SKM-1 (cell line): Measurements from ENCODE around the gene MDH1B.
"Not testable (repeated sequence)": the region's sequence is repeated elsewhere in the genome, so short reads cannot be mapped to it uniquely, and the experiment has no call there.

Experiments
- DNase-seq: peaks from one replicate; lab custom pipeline; 2025; ENCODE audit not compliant: unreplicated experiment; lab: John Stamatoyannopoulos, UW

Gene MDH1B

DNA sequence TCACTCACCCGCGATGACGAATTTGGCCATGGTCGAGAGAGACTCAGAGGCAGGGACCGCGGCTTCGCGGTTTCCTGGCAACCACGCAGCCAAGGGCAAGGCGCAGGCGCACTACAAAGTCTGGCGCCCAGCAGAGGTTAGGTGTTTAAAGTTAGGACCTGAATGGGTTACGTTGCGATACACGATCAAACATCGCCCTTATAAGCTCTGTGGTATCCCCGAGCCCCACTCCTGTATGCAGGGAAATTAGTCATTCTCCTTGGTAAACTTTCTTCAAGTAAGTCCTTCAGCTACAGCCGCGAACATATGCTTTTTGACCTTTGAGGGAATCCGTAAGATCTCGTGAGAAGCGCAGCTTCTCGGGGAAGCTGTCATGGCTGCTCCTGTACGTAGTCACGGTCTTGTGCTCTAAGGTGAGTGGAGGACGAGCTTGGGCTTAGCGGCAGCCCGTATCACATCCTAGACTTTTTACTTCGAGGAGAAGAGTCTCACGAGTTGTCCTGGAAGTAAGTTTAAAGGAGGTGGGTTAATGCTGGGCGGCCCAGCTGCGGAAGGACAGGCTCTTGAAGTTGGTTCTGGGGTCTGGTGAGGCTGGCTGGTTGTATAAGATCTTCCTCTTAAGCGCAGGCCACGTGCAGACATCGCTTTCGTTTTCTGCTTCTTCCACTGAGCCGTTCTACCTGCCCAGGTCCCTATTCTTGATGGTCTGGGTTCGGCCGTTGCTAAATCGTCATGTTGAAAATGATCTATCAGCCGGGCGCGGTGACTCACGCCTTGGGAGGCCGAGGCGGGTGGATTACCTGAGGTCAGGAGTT lies at the start of gene MDH1B, which contains the start of gene FASTKD2:
Gene MDH1B (minus strand): TSS at position 87 of the 815 bp plus-strand sequence. CDS start 57 bp downstream, at position 30.
Gene FASTKD2 (plus strand): TSS at position 365 of the 815 bp plus-strand sequence. CDS start 1,088 bp downstream, outside the sequence.
- DNase-seq, result peak; percentile 68

DNA sequence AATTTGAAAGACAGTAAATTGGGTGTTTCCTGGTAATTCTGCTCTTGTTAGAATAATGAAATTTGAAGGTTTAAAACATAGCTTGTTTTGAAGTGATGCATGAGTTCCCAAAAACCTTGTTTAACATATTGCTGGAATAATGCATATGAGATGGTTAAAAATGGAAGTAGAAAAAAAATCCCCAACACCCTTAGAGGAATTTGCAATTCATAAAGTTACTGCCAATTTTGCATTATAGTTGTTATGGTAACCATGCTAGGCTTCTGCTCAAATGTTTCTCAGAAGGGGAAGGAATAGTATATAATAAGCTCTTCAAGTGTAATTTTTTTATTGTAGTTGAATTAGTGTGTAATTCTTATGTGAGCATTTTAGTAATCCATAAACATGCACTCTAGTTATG lies 49.4 kb upstream of the MDH1B start:
- DNase-seq, result no peak

DNA sequence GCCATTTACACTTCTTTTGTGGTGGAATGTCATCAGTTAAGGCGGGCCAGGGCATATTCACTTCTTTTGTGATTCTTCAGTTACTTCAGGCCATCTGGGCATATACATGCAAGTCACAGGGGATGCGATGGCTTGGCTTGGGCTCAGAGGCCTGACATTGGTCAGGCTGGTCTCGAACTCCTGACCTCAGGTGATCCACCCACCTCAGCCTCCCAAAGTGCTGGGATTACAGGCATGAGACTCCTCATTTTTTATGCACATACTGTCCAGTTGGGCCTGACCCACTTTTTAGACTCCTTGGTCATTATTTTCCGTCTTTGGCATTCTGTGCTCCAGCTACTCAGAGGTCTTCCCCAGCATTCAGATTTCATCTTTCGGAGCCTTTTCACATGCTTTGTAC lies 47.3 kb upstream of the MDH1B start:
- DNase-seq, result not testable (repeated sequence)

DNA sequence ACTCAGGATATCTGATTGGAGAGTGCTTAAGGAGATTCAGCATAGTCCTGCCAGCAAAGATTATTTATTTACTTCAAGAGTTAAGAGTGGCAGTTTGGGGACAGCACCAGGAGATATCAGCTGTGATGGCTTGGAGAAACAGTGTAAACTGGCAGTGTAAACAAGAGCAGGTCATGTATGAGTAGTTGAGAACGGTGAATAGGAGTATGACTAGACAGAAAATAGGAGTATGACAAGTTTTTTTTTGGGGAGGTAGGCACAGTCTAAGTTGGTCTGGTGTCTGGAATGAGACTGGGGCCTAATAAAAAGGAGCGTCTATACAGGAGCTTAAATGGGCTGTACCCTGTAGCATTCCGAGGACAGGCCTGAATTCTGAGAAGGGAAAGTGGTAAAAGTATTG lies 42.5 kb upstream of the MDH1B start:
- DNase-seq, result not testable (repeated sequence)

DNA sequence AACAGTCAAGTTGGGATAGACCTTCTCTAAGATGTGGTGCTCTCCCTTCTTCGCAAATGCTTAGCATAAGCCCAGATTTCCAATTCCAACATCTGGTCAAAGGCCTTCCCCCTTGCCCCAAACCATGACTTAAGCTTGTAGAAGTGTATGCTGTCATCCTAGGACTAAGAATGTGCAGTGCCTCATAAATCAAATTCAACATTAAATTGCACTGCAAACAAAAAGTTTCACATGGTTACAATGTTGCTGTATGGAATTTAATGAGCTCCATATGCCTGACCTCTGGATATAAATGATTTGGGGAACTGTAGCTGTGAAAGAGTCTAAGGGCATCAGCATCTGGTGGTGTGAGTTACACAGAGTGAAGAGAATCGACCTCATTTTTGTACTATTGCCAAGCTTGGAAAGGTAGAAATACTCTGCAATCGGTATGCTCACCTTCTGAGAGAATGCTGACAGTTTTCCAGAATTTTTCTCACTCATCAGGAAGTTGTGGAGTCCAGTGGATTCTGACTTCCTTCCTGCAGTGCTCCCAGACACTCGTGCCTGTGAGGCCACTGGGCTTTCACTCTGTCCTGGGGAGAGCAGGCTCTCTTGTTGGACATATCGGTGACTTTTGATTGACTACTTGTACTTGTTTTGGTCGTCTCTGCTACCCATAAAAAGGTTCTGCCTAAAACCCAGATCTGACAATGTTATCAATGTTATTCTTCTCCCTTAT lies 40.9 kb upstream of the MDH1B start:
- DNase-seq, result no peak

DNA sequence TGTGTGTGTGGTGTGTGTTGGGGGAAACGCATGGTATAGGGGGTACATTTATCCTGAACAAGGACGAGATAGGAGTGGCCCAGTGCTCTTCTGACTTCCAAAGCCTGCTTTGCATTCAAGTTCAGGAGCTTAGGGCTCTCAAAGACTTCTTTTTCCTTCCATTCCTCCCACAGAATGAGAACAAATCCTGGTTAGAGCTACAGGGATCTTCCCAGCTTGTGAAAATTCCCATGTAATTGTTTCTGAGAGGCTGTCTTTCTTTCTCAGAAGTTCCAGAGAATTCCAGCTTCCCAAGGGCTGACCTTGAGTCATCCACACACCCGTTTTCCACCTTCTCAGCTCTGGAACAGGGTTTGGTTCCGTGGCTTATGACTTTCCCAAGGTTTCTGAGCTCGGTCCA lies 39.2 kb upstream of the MDH1B start:
- no peak for DNase-seq

DNA sequence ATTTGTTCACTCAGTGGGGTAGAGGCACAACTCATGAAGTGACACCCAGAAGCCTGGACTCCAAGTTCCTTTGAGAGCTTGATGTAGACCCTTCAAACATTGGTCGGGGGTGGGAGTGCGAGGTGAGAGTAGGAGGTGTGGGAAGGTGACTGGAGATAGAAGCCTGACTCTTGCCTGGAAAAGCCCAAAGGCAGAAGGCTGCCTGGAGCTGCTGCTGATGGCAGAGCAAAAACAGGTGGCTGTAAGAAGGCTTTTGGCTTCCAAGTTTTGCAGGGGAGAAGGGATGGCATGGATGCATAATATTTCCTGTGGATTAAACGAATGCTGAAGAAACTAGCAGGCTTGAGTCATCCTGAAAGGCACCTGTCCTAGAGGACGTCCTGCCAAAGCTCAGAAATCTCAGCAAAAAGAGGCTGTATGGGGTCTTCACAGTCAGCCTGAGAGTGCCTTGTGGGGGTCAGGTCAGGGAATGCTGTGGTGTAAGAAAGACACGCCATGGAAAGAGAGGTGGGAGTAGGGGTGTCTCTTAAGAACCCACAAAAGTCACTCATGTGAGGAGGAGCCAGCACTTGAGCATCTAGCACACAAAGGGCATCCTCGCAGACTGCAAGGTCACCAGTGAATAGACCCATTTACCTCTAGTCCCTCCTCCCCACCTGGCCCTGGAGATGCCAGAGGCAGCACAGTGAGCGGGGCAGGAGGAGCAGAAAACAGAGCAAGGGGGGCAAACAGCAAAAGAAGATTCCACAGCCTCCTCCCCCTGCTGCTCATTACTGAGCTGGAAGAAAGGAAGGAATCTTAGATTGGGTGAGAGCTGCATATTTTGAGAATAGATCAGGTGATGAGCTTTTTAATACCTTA lies 37.8 kb upstream of the MDH1B start:
- DNase-seq, result no peak

DNA sequence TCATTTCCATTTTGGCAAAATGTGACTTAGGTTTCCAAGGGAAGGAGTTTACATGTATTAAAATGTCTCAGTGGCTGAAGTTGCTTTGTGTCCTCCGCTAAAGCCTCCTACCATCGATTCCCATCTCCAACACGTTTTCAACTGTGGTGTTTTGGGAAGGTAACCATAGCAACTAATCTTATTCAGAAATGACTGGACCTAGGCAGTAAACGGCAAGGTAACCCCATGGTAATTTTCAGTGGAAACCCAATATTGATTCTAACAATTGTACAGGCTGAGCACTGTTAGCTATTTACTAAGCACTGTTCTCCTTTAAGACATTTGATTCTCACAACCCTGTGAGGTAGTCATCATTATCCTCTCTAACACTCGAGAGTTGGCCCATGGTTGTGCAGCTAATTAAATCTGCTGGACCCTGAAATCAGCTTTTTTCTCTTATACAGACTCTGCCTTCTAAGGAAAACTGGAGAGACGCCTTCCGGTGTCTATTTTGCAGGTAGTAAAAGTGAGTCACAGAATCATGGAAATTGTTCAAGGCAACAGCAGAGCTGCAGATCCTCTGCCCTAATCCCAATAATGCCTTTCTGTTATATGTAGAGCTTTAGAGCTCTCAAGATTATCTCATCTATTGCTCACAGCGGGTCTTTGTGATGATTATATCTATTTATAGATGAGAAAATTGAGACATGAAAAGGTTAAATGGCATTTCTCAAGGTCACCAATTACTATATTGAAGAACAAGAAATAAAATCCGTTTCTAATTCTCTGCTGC lies 36.5 kb upstream of the MDH1B start:
- DNase-seq, result no peak

DNA sequence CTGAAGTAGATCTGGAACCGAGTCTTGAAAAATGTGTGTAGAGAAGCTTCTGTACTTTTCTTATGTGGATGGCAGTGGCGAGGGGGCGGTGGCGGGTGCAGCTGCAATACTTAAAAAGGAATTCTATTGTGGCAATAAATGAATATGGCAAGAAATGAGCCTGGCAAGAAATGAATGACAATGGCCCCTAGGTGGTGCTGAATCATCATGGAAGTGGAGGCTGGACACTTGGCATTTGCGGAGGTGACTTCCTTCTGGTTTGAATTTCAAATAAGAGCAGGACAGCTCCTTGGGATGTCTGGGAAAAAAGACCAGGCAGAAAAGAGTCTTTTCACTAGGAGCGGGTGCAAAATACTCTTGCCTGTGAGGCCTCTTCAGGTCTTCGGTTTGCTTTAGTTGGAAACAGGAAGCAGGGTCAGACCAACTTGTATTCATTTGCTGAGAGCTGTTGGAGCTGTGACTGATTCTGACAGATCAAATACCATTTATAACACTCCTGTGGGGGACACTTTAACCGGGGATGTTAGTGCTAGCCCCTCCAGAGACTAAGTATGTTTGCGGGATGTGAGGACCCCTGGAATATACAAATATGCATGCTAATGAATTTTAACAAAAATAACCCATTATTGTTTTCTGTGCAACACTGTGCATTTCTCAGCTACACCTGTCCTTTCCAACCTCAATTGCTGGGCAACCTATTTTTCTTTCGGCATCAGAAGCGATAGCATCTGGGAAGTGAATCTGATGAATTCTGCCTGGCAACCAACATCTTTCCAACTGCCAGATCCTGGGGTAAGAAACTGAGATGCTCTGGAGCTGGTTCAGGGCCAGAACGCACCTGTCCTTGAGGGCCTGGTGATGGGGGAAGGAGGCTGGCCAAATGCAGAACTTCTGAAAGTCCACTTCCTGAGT lies 35.6 kb upstream of the MDH1B start:
- DNase-seq, result peak; percentile 42

DNA sequence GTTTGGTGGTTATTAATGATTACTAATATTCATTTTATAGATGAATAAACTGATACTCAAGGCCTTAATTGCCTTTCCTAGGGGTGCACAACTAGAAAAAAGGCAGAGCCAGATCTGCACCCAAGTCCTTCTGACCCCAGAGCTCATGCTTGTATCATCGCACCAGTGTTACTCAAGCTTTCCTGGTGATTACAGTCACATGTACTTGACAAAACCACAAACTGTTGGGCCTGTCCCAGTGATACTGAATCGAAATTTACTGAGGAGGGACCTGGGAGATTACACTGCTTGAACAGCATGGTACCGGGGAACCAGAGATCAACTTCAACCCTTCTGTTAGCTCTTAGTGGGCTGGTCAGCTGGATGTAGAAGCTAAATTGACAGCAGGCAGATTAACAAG lies 34.0 kb upstream of the MDH1B start:
- DNase-seq, result no peak

DNA sequence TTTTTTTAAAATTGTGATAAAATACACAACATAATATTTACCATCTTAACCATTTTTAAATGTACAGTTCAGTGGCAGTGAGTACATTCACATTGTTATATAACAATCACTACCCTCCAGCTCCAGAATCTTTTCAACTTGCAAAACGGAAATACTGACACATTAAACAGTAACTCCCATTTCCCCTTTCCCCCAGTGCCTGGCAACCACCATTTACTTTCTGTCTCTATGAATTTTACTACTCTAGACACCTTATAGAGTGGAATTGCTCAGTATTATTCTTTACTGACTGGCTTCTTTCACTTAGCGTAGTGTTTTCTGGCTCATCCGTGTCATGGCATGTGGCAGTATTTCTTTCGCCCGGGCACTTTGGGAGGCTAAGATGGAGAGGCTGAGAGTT lies 32.9 kb upstream of the MDH1B start:
- DNase-seq, result no peak

DNA sequence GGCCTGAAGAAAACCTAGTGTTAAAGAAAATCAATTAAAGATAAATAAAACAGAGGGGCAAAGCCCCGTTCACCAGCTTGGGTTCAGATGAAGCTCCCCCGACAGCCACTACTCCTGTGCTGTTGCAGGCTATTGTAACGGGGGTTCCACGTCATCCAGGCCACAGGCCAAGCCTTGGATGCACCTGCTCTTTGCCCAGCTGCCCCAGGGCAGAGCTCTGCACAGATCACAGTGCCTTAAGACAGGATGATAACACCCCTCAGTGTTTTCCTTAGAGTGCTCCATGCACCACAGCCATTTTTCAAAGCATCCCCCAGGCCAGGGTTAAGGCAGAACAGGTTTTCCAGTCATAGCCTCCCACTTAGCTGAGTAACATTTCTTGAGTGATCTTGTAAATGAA lies 32.2 kb upstream of the MDH1B start:
- DNase-seq, result no peak

DNA sequence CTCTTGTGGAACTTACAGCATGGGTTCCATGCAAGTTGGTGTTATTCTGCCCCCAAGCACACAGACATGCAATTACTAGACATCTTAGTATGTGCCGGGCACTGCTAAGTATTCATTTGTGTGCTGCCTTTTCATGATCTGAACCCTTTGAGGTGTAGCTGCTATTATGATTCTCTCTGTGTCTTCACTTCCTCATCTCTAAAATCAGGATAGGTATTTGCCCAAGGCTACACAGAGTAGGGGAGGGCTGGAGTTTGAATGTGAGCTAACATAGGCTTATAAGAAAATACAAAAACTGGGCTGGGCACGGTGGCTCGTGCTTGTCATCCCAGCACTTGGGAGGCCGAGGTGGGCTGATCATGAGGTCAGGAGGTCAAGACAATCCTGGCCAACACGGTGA lies 27.5 kb upstream of the MDH1B start:
- DNase-seq, result no peak

DNA sequence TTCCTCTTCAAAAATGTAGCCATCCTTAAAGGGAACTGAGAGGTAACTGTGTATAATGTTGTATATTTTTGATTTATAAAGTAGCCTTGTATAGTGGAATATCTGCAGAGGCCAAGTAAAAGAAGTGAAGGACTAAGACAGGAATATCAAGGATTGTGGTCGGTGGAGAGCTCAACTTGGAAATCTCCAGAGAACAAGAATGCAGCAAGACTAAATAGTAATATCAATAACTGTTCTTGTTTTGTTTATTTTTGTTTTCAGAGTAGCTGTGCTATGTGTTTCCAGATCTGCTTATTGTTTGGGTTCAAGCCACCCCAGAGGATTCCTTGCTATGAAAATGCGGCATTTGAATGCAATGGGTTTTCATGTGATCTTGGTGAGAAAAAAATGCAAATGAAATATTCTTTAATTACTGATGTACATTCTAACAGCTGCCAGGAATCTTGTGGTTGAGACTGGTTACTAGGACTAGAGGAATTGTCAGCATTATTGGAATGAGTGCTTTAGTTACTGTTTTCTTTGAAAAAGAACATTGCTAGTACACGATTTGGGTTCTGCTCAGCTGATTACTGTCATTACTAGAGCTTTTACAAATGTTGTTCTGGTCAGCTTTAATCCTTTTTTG lies 25.3 kb upstream of the MDH1B start:
- no peak for DNase-seq

DNA sequence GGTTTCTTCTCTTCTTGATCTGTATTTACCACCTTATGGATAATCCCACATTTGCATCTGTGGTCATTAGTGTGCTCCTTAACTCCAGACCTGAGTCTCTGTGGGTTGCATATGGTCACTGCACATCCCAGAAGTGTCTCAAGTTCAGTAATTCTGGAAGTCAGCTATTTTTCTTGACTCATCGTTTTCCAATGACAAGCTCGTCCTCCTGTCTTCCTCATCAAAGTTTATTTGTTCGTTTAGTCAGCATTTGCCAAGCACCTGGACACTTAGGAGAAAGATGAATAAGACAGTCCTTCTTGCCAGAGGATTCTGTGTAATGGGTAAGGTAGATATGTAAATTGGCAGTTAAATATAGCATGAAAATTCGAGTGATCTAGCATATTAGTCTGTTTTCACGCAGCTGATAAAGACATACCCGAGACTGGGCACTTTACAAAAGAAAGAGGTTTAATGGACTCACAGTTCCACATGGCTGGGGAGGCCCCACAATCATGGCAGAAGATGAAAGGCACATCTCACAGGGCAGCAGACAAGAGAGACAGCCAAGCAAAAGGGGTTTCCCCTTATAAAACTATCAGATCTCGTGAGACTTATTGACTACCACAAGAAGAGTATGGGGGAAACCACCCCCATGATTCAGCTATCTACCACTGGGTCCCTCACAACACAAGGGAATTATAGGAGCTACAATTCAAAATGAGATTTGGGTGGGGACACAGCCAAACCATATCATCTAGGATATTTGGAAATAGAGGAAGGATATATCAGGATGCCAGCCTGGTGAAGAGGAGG lies 19.6 kb upstream of the MDH1B start:
- no peak for DNase-seq

DNA sequence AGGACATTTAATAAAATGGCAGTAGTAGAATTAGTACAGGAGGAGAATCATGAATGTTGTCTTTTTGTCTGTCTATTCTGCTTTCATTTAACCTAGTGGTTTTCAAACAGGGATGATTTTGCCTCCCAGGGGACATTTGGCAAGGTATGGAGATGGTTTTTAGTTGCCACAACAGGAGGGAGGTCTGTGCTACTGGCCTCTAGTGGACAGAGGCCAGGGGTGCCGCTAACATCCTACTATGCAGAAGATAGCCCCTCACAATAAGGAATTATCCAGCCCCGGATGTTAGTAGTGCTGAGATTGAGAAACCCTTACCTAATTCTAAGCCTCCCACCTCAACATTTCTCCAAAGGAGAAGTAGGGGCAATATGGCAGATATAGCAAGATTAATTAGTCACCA lies 18.6 kb upstream of the MDH1B start:
- DNase-seq, result no peak

DNA sequence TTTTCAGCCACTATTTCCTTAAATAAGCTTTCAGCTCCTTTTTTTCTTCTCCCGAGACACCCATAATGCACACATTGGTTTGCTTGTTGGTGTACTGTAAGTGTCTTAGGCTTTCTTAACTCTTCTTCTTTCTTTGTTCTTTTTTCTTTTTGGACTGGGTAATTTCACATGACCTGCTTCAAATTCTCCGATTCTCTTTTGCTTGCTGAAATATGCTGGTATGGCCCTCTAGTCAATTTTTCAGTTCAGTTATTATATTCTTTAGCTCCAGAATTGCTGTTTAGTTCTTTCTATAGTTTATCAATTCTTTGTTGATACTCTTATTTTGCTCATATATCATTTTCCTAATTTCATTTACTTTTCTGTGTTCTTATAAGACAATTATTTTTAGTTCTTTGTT lies 15.5 kb upstream of the MDH1B start:
- no peak for DNase-seq

DNA sequence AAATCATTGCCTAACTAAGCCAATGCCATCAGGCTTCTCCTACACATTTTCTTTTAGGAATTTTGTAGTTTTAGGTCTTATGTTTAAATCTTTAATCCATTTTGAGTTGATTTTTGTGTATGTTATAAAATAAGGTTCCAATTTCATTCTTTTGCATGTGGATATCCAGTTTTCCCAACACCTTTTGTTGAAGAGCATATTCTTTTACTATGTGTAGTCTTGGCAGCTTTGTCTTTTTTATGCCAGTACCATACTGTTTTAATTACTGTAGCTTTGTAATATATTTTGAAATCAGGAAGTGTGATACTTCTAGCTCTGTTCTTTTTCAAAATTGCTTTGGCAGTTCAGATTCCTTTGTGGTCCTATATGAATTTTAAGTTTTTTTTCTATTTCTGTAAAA lies 11.3 kb upstream of the MDH1B start:
- no peak for DNase-seq
